ENCODE measurements around the gene NAT8.
A peak's percentile ranks its signal among the peaks of the same experiment; 100 is the strongest.
"Not testable (repeated sequence)": the region's sequence is repeated elsewhere in the genome, so short reads cannot be mapped to it uniquely, and the experiment has no call there.

Gene NAT8

GRCh38 chr2:73642338-73643018, at the start of gene NAT8:
Gene NAT8, minus strand, starts transcription at chr2:73642422. Its CDS starts 794 bp downstream, at chr2:73641628.
- DNase-seq (ENCODE audit: low spot score) = no peak

- not testable (repeated sequence) for DNase-seq (ENCODE audit: low spot score)
These were observed 48.3 kb upstream of the NAT8 start for GRCh38 chr2:73690372-73691088.

- not testable (repeated sequence) for DNase-seq (ENCODE audit: low spot score)
These were observed 46.3 kb upstream of the NAT8 start for GRCh38 chr2:73688494-73688893.

GRCh38 chr2:73685764-73686438, 43.7 kb upstream of the NAT8 start:
- peak; percentile 31 for DNase-seq (ENCODE audit: low spot score)

- not testable (repeated sequence) for DNase-seq (ENCODE audit: low spot score)
These were observed 42.7 kb upstream of the NAT8 start for GRCh38 chr2:73684905-73685304.

- DNase-seq (ENCODE audit: low spot score) = not testable (repeated sequence)
These were observed 42.1 kb upstream of the NAT8 start for GRCh38 chr2:73684325-73684724.

GRCh38 chr2:73679951-73680571, 37.8 kb upstream of the NAT8 start:
- peak; percentile 21 for DNase-seq (ENCODE audit: low spot score)

- not testable (repeated sequence) for DNase-seq (ENCODE audit: low spot score)
These were observed 37.0 kb upstream of the NAT8 start for GRCh38 chr2:73679237-73679636.

GRCh38 chr2:73678008-73678407, 35.8 kb upstream of the NAT8 start:
- not testable (repeated sequence) for DNase-seq (ENCODE audit: low spot score)

GRCh38 chr2:73676211-73676610, 34.0 kb upstream of the NAT8 start:
- DNase-seq (ENCODE audit: low spot score) = not testable (repeated sequence)

- not testable (repeated sequence) for DNase-seq (ENCODE audit: low spot score)
These were observed 32.5 kb upstream of the NAT8 start for GRCh38 chr2:73674696-73675157.

- DNase-seq (ENCODE audit: low spot score) = not testable (repeated sequence)
These were observed 27.8 kb upstream of the NAT8 start for GRCh38 chr2:73669976-73670375.

- not testable (repeated sequence) for DNase-seq (ENCODE audit: low spot score)
These were observed 25.0 kb upstream of the NAT8 start for GRCh38 chr2:73667239-73667638.

GRCh38 chr2:73654175-73654574, 12.0 kb upstream of the NAT8 start:
- no peak for DNase-seq (ENCODE audit: low spot score)

- no peak for DNase-seq (ENCODE audit: low spot score)
These were observed 10.1 kb upstream of the NAT8 start for GRCh38 chr2:73652348-73652747.

GRCh38 chr2:73651591-73652230, 9.5 kb upstream of the NAT8 start:
- no peak for DNase-seq (ENCODE audit: low spot score)

- DNase-seq (ENCODE audit: low spot score) = not testable (repeated sequence)
These were observed 5.5 kb upstream of the NAT8 start for GRCh38 chr2:73647690-73648089.

GRCh38 chr2:73641767-73642062, 507 bp downstream of the NAT8 start:
- no peak for DNase-seq (ENCODE audit: low spot score)

GRCh38 chr2:73640946-73641766, 1.1 kb downstream of the NAT8 start:
- no peak for DNase-seq (ENCODE audit: low spot score)

GRCh38 chr2:73640511-73640911, 1.7 kb downstream of the NAT8 start:
- DNase-seq (ENCODE audit: low spot score) = no peak

GRCh38 chr2:73638429-73638828, 3.8 kb downstream of the NAT8 start:
- DNase-seq (ENCODE audit: low spot score) = no peak
